Adrenal gland (tissue), 5 donors: Measurements from ENCODE around the gene TRIO.

Experiments used
- CTCF ChIP-seq, 6 experiments: fragments of 450-650 bp in 4 of 6; fragments of 200-600 bp in 2 of 6; sonication (generic) in 1 of 6; IDR thresholded peaks; 1 replicate in 5 of 6; 2 replicates in 1 of 6; pipeline versions ENCODE4 v1.5.1 to v1.8.0; 2016 to 2021; ENCODE audit warnings: antibody characterized with exemption in 6 of 6, mild to moderate bottlenecking in 2 of 6, moderate library complexity in 1 of 6
- POLR2A ChIP-seq, 2 donors: fragments of 450-650 bp; IDR thresholded peaks; one replicate each; pipeline ENCODE4 v1.6.1; 2017; ENCODE audit warnings: antibody characterized with exemption in 2 of 2, mild to moderate bottlenecking in 2 of 2, moderate library complexity in 1 of 2
- donor health status: DM: no; HTN: no; CAD: no.

- no peak for TF ChIP-seq CTCF (IDR thresholded peaks at IDR 0.05)
- no peak for TF ChIP-seq POLR2A (IDR thresholded peaks at IDR 0.05)
Measured at GRCh38 chr5:14298126-14298847, 155.1 kb downstream of the TRIO start.
